ENCODE results near the gene PZP.

PZP gene

GRCh38 chr12:9123781-9124382 is 84.3 kb downstream of the PZP start:
- no peak for FAIRE-seq

- FAIRE-seq = no peak
Measured at GRCh38 chr12:9122091-9122609, 86.0 kb downstream of the PZP start.

DNA sequence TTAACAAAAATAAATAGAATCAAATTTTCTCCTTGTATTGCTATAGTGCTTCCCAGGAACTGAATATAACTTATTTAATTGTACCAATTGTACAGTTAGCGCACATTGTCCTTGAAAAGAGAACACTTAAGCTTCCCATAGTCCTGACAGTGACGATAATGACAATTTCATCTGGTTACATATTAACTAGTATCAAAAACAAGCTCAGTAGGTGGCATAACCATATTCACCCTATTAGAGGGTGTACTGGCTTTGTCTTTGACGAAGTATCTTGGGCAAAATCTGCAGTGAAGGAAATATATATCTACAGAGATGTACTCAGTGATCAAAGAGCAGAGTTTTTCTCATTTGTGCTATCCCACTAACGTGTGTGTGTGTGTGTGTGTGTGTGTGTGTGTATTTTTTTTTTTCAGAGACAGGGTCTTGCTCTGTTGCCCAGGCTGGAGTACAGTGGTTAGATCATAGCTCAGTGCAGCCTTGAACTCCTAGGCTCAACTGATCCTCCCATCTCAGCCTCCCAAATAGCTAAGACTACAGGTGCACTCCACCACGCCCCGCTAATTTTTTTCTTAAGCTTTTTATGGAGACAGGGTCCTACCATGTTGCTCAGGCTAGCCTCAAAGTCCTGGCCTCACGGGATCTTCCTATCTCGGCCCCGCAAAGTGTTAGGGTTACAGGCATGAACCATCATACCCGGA is 87.6 kb downstream of the PZP start:
- FAIRE-seq = no peak

DNA sequence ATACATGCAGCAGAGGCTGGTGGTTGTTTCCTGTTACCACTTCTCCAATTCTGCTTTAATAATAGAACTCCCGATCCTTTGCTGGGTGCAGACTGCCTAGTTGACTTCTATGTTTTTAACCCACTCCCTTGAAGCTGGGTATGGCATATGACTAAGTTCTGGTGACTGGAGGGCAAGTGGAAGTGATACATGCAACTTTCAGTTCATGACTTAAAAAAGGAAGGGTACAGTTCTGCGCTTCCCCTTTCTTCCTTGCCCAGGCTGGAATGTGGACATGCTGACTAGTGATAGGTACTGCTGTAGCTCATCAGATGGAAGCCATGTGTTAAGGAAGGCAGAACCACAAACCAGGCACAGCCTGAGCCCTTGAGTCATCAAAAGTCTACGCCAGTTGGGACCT is 90.0 kb downstream of the PZP start:
- no peak for FAIRE-seq

GRCh38 chr12:9115731-9116559 is 92.2 kb downstream of the PZP start, which contains the start of gene A2M:
Gene A2M, minus strand, starts transcription at chr12:9115919. Its CDS starts 70 bp downstream, at chr12:9115849.
- no peak for FAIRE-seq

GRCh38 chr12:9114946-9115345 is 93.2 kb downstream of the PZP start:
- FAIRE-seq = no peak

DNA sequence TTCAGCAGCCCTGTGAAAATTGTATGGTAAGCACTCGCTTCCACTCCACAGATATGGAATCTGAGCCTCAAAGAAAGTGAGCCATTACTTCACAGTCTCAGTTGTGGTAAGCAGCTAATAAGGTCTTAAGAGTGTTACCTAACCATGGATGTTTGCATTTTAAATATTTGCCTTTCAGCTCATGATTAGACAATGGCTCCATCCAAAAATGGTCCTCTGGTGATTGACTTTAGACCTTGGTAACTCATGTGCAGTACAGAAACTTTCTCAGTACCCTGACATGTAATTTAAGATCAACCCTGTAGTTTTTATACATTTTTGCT is 94.2 kb downstream of the PZP start:
- no peak for FAIRE-seq

DNA sequence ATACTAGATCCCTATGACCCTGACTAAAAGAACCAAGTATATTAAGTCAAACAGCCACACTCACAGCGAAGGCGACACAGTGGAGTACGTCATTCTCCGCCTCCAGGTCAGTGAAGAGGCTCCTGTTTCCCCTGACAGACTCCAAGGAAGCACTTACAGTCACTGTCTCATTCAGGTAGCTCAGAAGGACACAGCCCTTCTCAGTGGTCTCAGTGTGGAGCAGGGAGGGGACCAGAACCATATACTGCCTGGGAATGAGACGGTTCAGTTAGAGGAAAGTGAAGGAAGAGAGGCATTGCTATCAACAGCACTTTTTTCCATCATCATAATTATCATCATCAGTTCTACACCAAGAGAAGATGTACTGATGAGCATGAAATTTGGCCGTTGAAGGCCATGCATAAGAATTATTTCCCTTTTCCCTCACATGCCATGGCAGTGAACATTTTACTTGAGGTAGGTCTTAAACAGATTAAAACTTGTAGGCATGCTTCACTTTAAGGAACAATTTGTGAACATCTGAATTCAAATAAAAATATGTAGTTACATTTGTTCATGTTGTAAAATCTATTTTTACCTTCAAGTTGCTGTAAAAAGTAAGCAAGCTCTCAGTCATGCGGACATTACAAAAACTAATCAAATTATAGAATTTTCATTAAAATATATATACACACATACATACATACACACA is 94.8 kb downstream of the PZP start:
- no peak for FAIRE-seq

DNA sequence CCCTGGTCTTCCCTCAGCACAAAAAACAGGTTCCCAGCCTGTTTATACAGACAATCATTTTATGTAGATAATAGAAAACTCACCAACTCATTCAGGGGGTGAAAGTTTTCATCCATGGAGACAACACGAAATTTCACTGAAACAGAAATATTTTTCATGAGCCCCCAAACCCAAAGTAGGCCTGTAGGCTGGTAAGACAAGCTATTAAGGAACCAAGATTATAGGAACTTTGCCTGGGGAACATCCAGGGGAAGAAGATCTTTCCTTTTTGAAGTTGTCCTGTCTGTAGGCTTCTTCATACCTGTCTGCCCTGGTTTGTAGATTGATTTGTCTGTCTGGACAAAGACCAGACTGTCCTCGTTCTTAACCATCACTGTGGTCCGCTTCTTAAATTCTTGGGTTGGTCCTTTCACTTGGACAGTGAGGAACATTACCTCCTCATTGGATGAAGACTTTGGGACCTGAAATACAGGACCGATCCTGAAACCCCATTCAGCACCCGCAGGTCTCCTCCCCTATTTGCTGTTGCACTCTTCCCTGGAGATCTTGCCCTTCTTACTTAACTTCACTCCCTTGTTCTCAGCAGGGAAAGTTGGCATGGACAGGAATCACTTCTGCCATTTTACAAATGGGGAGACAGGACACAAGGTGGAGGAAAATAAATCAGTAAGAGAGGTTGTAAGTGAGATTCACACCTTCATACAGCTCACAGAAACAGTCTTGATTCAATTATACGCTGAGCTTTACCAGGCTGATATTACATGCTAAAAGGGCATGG is 95.9 kb downstream of the PZP start:
- no peak for FAIRE-seq

- no peak for FAIRE-seq
Measured at GRCh38 chr12:9111525-9111924, 96.7 kb downstream of the PZP start.

- no peak for FAIRE-seq
Measured at GRCh38 chr12:9109737-9110491, 98.3 kb downstream of the PZP start.

- FAIRE-seq = no peak
Measured at GRCh38 chr12:9109213-9109522, 99.0 kb downstream of the PZP start.

GRCh38 chr12:9108504-9109212 is 99.5 kb downstream of the PZP start:
- no peak for FAIRE-seq

DNA sequence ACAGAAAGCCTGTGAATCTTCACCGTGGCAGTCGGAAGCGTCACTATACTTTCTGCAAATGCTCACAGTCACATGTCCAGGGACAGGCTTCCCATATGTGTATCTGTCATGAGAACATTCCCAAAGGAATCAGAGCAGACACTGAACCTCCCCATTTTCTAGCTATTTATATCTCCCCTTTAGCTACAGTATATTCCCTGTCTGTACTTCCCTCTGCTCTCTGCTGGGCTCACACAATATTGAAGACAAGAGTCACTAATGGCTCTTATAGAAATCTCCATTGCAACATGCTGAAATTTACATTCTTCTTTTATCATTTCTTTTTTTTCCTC is 100.7 kb downstream of the PZP start:
- no peak for FAIRE-seq

DNA sequence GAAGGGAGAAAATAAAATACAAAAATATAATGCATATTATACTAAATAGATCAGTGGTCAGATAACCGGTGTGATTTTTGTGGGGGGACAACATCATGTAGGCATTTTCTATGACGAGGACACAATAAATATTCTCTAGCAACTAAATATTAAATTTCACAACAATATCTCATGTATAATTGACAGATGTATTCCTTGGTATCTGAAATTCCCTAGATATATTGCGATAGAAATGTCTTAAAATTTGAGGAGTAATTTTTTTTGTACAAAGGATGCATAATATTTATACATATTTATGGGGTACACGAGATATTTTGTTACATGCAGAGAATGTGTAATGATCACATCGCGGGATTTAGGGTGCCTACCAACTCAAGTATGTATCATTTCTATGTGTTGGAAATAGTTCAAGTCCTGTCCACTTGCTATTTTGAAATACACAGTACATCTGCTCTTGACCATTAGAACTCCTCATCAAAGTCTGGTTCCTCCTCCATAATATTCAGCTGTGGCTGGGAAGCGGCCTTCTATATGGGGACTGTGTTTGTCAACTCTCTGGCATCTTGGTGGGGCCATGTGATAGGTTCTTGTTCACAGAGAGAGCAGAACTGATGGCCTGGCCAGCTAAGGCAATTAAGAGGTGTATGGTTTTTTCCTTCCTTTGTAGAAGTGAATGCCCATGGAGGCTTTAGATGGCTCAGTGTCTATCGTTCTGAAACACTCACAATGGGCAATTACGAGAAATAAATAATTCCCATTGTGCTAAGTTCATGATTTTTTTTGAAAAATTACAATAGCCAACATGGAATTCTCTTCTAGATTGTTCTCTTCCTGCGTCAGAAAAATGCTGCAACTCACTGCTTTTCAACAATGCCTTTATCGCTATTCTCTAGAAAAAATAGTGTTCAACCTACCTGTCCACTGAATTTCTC is 101.3 kb downstream of the PZP start:
- FAIRE-seq = no peak

GRCh38 chr12:9106067-9106466 is 102.1 kb downstream of the PZP start:
- no peak for FAIRE-seq

DNA sequence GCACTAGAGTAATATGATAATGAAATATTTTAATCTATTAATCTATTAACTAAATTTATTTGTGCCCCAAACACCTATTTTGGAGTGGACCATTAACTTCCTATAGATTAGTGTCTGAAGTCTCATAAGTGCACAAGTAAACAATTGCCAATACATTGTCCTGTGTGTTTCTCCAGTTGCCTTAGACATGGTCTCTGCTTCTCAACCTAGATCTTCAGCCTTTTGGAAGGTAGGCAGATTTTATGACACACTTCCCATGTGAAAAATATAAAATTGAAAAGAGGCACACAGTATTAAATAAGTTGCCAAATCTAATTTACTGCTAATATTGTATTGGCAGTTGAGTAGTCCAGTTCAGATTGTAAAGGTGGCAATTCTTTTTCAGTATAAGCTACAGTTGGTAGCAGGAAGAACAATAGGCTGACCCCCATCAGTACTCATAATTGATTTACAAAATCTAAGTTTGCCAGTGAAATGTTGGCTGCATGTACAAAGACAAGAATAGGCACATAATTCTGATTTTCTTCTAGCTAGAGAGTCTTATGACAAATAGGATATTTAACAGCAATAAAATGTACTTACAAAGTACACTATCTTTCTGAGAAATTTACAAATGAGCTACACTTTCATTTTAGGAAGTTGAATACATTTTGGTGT is 103.3 kb downstream of the PZP start:
- FAIRE-seq = no peak

GRCh38 chr12:9104087-9104486 is 104.1 kb downstream of the PZP start:
- no peak for FAIRE-seq

DNA sequence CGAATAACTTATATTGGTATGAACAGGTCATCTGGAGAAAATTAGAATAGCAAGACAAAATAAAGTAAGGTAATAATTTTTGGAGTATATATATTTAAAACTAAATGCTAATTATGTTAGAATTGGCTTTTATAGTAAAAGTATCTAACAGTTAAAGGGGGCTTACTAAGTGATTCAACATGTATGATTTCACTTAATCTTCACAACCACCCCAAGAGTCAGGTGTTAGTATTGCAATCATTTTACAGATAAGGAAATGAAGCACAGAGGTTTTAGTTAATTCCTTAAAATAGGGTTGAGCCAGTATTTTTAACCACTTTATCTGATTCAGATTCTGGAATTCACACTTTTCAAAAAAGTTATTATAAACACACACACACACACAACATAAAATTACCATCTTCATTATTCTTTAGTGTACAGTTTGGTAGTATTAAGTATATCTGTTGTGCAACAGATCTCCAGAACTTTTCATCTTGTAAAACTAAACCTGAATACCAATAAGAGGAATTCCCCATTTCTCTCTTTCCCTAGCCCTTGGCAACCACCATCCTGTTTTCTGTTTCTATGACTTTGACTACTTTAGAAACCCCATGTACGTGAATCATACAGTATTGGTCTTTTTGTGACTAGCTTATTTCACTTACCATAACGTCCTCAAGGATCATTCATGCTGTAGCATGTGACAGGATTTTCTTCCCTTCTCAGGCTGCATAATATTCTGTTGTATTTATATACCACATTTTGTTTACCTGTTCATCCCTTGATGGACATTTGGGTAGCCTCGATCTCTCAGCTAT is 104.9 kb downstream of the PZP start:
- no peak for FAIRE-seq

Measured in A204.1 (cell line).